MCF 10A (cell line): ENCODE results near the gene HSFX1. TPM values are rescaled to one million over a fixed set of nuclear protein-coding genes. Genes with fewer than 3 reads are reported as not detected.

Experiments
- BruUV-seq: library from RNA; stranded (reverse); fragments of 400-500 nt; replicated peaks from 2 replicates; lab custom pipeline; 2021; lab: Mats Ljungman, UMichigan
- CTCF ChIA-PET: fragments of 300-600 bp; sonication (Branson Sonifier 250); formaldehyde crosslinking; extraction: SDS; loops from one replicate; lab custom pipeline; 2021; ENCODE audit warnings: antibody characterized with exemption, inconsistent platforms; lab: Yijun Ruan, JAX
- POLR2A ChIA-PET: fragments of 300-600, 350-650 bp; sonication (Branson Sonifier 250); formaldehyde crosslinking; extraction: SDS; loops from one replicate; lab custom pipeline; 2020; ENCODE audit warnings: antibody characterized with exemption, inconsistent platforms; lab: Yijun Ruan, JAX
- DNase-seq: peaks from one replicate; pipeline ENCODE4 v3.0.0-alpha.2; 2018; ENCODE audit not compliant: unreplicated experiment
- H3K27ac Mint-ChIP-seq: one replicate; pipeline ENCODE4 v1.8.0; 2022; ENCODE audit warnings: mild to moderate bottlenecking, low read depth, mixed read lengths; ENCODE audit not compliant: unreplicated experiment
- H3K27me3 Mint-ChIP-seq: one replicate; pipeline ENCODE4 v1.8.0; 2022; ENCODE audit warnings: mixed read lengths; ENCODE audit not compliant: insufficient read depth, unreplicated experiment
- H3K36me3 Mint-ChIP-seq: one replicate; pipeline ENCODE4 v1.8.0; 2022; ENCODE audit warnings: mild to moderate bottlenecking, moderate library complexity, mixed read lengths; ENCODE audit not compliant: insufficient read depth, unreplicated experiment
- H3K4me1 Mint-ChIP-seq: one replicate; pipeline ENCODE4 v1.8.0; 2022; ENCODE audit warnings: mixed read lengths; ENCODE audit not compliant: insufficient read depth, unreplicated experiment
- H3K4me3 Mint-ChIP-seq: one replicate; pipeline ENCODE4 v1.8.0; 2022; ENCODE audit warnings: mild to moderate bottlenecking, moderate library complexity, mixed read lengths; ENCODE audit not compliant: unreplicated experiment
- H3K9me3 Mint-ChIP-seq: one replicate; pipeline ENCODE4 v1.8.0; 2022; ENCODE audit warnings: mixed read lengths; ENCODE audit not compliant: unreplicated experiment
- intact Hi-C: fragments of 100-400 bp; cut with micrococcal nuclease; formaldehyde crosslinking; loops from 2 replicates; pipeline ENCODE4 v1.14.1; 2022
- total RNA-seq: library from RNA; stranded (reverse); gene quantifications from 2 replicates; pipeline ENCODE4 v1.2.3, GENCODE V29; 2022
- TF ChIP-seq, protein P1 (sequence below): fragments of 200-600 bp; IDR thresholded peaks from one replicate; pipeline ENCODE4 v1.8.0; 2022; ENCODE audit warnings: antibody characterized with exemption, mild to moderate bottlenecking; ENCODE audit not compliant: unreplicated experiment

The HSFX1 gene
- total RNA-seq, 1 experiment from 2014 or later: not detected

DNA sequence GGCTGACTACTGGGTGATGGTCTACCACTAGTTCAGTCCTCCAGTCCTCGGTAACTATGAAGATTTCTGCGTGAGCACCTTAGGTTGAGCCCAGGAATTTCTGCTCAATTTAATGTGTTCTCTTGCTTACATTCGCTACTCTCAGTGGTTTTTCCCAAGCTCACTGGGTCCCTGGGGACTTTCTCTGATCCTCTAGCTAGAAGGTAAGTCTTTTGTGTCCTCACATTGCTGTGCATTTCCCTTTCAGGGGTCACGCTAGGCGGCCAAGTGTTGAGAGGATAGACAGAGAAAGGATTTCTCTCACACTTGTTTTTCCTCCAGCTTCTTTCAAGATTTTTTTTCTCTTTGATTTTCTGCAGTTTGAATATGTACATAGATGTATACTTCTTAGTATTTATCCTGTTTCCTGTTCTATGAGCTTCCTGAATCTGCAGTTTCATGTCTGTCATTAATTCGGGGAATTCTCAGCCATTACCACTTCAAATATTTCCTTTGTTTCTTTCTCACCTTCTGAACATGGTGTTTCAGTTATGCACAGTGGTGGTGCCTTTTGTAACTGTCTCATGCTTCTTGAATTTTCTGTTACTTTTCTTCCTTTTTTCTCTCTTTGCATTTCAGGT, 25.3 kb downstream of the HSFX1 start:
- H3K4me3 Mint-ChIP-seq: no peak overlapping the region
- no peaks in the 10 kb centered on the region for H3K27me3 Mint-ChIP-seq
- H3K4me1 Mint-ChIP-seq: no peaks in the 10 kb centered on the region
- ChIA-PET CTCF (no interaction called here), POLR2A (no interaction called here)
- intact Hi-C loops: no loop called here
- no TSS peak for BruUV-seq
- TF ChIP-seq, protein P1, sequence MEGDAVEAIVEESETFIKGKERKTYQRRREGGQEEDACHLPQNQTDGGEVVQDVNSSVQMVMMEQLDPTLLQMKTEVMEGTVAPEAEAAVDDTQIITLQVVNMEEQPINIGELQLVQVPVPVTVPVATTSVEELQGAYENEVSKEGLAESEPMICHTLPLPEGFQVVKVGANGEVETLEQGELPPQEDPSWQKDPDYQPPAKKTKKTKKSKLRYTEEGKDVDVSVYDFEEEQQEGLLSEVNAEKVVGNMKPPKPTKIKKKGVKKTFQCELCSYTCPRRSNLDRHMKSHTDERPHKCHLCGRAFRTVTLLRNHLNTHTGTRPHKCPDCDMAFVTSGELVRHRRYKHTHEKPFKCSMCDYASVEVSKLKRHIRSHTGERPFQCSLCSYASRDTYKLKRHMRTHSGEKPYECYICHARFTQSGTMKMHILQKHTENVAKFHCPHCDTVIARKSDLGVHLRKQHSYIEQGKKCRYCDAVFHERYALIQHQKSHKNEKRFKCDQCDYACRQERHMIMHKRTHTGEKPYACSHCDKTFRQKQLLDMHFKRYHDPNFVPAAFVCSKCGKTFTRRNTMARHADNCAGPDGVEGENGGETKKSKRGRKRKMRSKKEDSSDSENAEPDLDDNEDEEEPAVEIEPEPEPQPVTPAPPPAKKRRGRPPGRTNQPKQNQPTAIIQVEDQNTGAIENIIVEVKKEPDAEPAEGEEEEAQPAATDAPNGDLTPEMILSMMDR: no peak
- no peak for DNase-seq
- no peaks in the 10 kb centered on the region for H3K36me3 Mint-ChIP-seq
- H3K27ac Mint-ChIP-seq: no peak overlapping the region
- no peaks in the 10 kb centered on the region for H3K9me3 Mint-ChIP-seq

DNA sequence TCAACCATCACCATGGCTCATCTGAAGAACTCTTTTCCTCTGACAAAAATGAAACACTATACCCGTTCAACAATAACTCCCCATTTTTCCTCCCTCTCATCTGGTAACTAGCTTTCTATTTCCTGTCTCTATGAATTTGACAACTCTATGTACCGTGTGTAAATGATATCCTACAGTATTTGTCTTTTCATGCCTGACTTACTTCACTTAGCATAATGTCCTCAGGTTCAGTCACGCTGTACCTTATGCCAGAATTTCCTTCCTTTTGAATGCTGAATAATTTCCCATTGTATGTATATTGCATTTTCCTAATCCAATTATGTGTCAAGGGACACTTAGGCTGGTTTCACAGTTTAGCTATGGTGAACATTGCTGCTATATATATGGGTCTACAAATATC, 26.1 kb downstream of the HSFX1 start:
- no peaks in the 10 kb centered on the region for H3K27me3 Mint-ChIP-seq
- DNase-seq: no peak
- H3K4me1 Mint-ChIP-seq: no peaks in the 10 kb centered on the region
- TF ChIP-seq, protein P1: no peak
- no peak overlapping the region for H3K4me3 Mint-ChIP-seq
- intact Hi-C loops: no loop called here
- ChIA-PET CTCF (no interaction called here), POLR2A (no interaction called here)
- no peaks in the 10 kb centered on the region for H3K9me3 Mint-ChIP-seq
- H3K27ac Mint-ChIP-seq: no peak overlapping the region
- H3K36me3 Mint-ChIP-seq: no peaks in the 10 kb centered on the region
- no TSS peak for BruUV-seq

DNA sequence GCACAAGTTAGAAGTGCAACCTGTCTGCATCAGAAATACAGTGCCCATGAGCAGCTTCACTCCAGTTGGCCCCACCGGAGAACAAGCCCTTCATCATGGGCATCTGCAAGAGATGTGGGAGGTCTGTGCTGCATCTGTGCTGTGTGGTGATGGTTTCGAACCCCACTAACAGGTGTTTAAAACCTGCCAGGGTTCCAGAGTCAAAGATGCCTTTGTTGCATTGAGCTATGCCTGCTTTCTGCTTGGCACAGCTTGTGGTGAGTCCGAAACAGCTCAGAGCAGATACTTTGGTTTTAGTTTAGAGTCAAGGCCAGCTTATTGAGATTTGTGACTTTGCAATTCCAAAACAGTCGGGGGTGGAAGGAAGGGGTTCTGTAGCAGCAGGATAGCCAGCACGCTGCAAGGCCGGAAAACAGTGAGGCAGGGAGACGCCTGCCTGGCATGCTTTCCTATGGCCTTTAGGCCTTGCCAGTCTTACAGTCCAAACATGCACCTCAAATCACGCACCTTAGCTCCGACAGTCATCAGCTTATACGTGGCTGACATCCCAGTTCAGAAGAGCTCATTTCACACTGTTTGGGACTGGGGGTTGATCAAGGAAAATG, 29.7 kb downstream of the HSFX1 start:
- no peak for DNase-seq
- intact Hi-C loops: no loop called here
- Mint-ChIP-seq H3K4me3 (no peak overlapping the region), H3K9me3 (no peaks in the 10 kb centered on the region), H3K27me3 (no peaks in the 10 kb centered on the region), H3K27ac (no peak overlapping the region), H3K36me3 (no peaks in the 10 kb centered on the region), H3K4me1 (no peaks in the 10 kb centered on the region)
- TF ChIP-seq, protein P1: no peak
- POLR2A ChIA-PET: interaction anchor here (1.2 kb wide), 1 partner anchor 14 kb away, joined by 3 read pairs; no protein-coding TSS in a partner anchor
- CTCF ChIA-PET: no interaction called here
- no TSS peak for BruUV-seq

DNA sequence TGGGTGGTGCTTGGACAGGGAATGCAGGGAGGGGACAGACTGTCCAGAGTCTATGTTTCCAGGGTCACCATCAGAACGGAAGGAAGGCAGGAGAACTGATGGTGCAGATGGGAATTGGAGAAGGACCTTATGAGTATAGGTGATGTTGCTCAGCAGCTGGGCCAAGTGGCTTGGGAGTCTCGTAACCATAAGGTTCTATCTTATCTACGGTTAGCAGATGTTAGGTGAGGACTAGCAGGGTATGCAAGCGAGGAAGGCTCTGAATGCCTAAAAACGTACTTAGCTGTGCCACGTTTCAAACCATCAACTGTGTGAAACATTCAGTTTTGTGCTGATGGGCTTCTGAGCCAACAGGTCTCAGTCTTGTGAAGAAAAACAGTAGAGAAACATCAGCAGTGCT, 30.2 kb downstream of the HSFX1 start:
- Mint-ChIP-seq H3K4me1 (no peaks in the 10 kb centered on the region), H3K27me3 (no peaks in the 10 kb centered on the region), H3K4me3 (no peak overlapping the region), H3K36me3 (no peaks in the 10 kb centered on the region), H3K27ac (no peak overlapping the region), H3K9me3 (no peaks in the 10 kb centered on the region)
- intact Hi-C loops: no loop called here
- ChIA-PET POLR2A (no interaction called here), CTCF (no interaction called here)
- no TSS peak for BruUV-seq
- no peak for DNase-seq
- TF ChIP-seq, protein P1: no peak
